Measurements from ENCODE around the gene GALNT9. TPM values are rescaled to one million over a fixed set of nuclear protein-coding genes. Genes with fewer than 3 reads are reported as not detected.
"Not testable (repeated sequence)": the region's sequence is repeated elsewhere in the genome, so short reads cannot be mapped to it uniquely, and the experiment has no call there.

Gene GALNT9
- total and polyA plus RNA-seq, 5 donors from 2014 or later = 0.37 to 0.69 (median 0.64) TPM; not detected in 2

DNA sequence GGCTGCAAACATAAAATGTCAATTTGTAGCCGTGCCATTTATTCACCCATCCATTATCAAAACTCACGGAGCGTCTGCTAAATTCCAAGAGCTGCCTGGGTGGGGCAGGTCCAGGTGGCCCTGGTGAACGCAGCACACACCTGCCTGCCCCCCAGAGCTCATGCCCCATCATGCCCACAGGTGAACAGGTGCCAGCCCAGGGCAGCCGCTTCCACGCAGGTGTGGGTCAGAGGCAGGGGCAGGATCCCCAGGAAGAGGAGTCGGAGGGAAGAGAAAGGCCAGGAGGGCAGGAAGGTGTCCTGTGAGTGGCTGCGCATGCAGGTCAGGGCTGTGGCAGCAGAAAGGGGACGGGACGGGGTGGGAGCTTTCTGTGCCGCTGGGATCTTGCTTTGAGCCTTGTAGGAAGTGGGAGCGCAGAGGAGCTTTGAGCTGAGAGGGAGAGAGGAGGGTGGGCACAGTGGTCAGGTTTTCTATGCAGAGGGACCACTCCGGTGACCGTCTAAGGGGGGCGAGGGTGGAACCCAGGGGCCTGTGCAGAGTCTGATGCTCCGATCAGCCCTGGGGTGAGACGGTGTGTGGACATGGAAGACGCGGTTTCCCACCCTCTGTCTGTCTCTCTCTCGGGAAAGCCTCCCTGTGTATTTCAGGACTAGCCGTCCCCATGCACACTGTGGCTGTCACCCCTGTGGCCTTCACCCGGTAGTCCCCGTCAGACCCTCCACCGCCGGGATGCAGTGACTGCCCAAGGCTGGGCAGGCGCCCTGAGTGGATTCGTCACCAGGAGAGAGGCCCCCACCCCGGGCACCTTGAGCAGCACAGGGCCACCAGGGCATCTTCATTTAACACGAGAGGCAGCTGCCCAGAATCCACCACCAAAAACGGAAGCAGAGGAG, 26.7 kb downstream of the GALNT9 start:
- H3K9me3 Mint-ChIP-seq = peaks cover 0 to 8% (median 0%) of the 10 kb centered on the region in 7 donors
- DNase-seq (no peak), ATAC-seq (ENCODE audit: low read depth in 2 of 2) (no peak)
- H3K36me3 ChIP-seq (ENCODE audit: control insufficient read depth, insufficient read depth, low read length) = no peaks in the 10 kb centered on the region
- H3K27ac Mint-ChIP-seq = no peak overlapping the region
- no peaks in the 10 kb centered on the region for H3K36me3 Mint-ChIP-seq
- no peak overlapping the region for H3K27ac ChIP-seq (ENCODE audit: insufficient read depth, low read length, poor library complexity, severe bottlenecking)
- H3K27me3 Mint-ChIP-seq = no peaks in the 10 kb centered on the region
- no peaks in the 10 kb centered on the region for H3K4me1 Mint-ChIP-seq
- no peaks in the 10 kb centered on the region for H3K9me3 ChIP-seq (ENCODE audit: control insufficient read depth in 2 of 2, low read length in 2 of 2)
- no peaks in the 10 kb centered on the region for H3K27me3 ChIP-seq (ENCODE audit: control insufficient read depth, insufficient read depth, low read length)
- H3K4me1 ChIP-seq (ENCODE audit: control insufficient read depth, insufficient read depth, low read length, poor library complexity, severe bottlenecking) = no peaks in the 10 kb centered on the region
- H3K4me3 ChIP-seq (ENCODE audit: low read depth, low read length) = no peak overlapping the region
- no peak overlapping the region for H3K4me3 Mint-ChIP-seq

DNA sequence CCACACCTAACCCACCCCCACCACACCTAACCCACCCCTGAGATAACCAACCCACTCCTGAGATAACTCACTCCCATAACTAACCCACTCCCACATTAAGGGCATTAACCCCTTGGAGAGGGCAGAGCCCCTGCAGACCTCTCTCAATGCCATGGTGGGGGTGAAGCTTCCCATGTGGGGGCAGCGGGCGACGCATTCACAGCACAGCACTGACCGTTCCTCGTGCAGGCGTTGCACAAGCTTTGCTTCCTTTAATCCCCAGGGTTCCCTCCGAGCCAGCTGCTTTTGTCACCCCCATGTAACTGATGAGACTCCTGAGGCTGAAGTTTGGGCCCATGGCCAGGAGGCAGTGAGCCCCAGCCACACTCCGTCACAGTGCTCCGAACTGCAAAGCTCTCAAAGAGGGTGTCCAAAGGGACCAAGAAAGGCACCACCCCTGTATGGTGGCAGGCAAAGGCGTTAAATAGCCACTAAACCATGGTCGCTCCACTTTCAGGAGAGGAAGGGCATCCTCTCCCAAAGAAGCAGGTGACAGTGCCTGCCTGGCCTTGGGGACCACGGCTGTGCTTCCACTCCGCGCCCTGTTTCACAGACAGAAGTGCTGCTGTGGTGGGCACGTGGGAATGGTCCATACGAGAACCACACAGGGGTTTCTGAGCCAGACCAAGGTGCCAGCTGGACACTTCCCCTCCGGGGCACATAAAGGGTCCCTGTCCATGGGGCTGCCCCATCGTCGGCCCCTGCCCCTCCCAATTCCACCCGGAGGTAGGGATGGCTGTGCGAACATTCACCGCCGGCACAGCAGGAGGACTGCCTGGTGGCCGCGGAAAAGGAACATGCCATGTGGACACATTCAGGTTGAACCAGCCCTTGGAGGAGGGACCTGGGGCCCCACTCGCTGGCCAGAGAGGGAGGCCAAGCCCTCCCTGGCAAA, 28.3 kb downstream of the GALNT9 start:
- H3K36me3 ChIP-seq (ENCODE audit: control insufficient read depth, insufficient read depth, low read length) = no peaks in the 10 kb centered on the region
- Mint-ChIP-seq H3K9me3 (peaks cover 0 to 6% (median 0%) of the 10 kb centered on the region in 7 donors), H3K36me3 (no peaks in the 10 kb centered on the region), H3K27ac (no peak overlapping the region), H3K4me1 (no peaks in the 10 kb centered on the region), H3K27me3 (no peaks in the 10 kb centered on the region), H3K4me3 (no peak overlapping the region)
- H3K9me3 ChIP-seq (ENCODE audit: control insufficient read depth in 2 of 2, low read length in 2 of 2) = no peaks in the 10 kb centered on the region
- no peaks in the 10 kb centered on the region for H3K27me3 ChIP-seq (ENCODE audit: control insufficient read depth, insufficient read depth, low read length)
- DNase-seq (no peak), ATAC-seq (ENCODE audit: low read depth in 2 of 2) (no peak)
- H3K4me1 ChIP-seq (ENCODE audit: control insufficient read depth, insufficient read depth, low read length, poor library complexity, severe bottlenecking) = no peaks in the 10 kb centered on the region
- H3K4me3 ChIP-seq (ENCODE audit: low read depth, low read length) = no peak overlapping the region
- H3K27ac ChIP-seq (ENCODE audit: insufficient read depth, low read length, poor library complexity, severe bottlenecking) = no peak overlapping the region

DNA sequence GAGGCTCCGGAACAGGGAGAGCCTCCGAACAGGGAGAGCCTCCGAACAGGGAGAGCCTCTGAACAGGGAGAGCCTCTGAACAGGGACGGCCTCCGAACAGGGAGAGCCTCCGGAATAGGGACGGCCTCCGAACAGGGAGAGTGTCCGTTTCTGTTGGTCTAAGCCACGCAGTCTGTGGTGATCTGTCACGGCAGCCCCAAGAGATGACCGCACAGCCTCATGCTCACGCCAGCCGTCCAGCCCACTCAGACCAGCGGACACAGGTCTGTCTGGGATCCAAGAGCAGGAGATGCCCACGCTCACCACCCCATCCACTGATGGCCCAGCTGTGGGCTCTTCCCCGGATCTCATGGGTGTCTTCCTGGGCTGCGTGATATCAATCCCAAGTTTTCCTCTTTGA, 33.3 kb downstream of the GALNT9 start:
- Histone ChIP-seq H3K9me3 (ENCODE audit: control insufficient read depth in 2 of 2, low read length in 2 of 2) (no peaks in the 10 kb centered on the region), H3K27me3 (ENCODE audit: control insufficient read depth, insufficient read depth, low read length) (no peaks in the 10 kb centered on the region), H3K4me3 (ENCODE audit: low read depth, low read length) (no peak overlapping the region), H3K27ac (ENCODE audit: insufficient read depth, low read length, poor library complexity, severe bottlenecking) (no peak overlapping the region), H3K36me3 (ENCODE audit: control insufficient read depth, insufficient read depth, low read length) (no peaks in the 10 kb centered on the region), H3K4me1 (ENCODE audit: control insufficient read depth, insufficient read depth, low read length, poor library complexity, severe bottlenecking) (no peaks in the 10 kb centered on the region)
- H3K27ac Mint-ChIP-seq = no peak overlapping the region
- no peaks in the 10 kb centered on the region for H3K36me3 Mint-ChIP-seq
- H3K4me3 Mint-ChIP-seq = no peak overlapping the region
- H3K27me3 Mint-ChIP-seq = no peaks in the 10 kb centered on the region
- ATAC-seq (ENCODE audit: low read depth in 2 of 2) (no peak), DNase-seq (no peak)
- H3K9me3 Mint-ChIP-seq = peaks cover 0 to 3% (median 0%) of the 10 kb centered on the region in 7 donors
- H3K4me1 Mint-ChIP-seq = no peaks in the 10 kb centered on the region

DNA sequence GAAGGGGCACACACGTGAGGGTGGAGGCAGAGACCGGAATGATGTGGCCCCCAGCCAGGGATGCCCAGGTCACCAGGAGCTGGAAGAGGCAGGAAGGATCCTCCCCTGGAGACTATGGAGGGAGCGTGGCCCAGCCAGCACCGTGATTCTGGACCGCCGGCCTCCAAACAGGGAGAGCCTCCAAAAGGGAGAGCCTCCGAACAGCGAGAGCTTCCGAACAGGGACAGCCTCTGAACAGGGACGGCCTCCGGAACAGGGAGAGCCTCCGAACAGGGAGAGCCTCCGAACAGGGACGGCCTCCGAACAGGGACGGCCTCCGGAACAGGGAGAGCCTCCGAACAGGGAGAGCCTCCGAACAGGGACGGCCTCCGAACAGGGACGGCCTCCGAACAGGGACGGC, 33.8 kb downstream of the GALNT9 start:
- not testable (repeated sequence) for H3K27ac ChIP-seq (ENCODE audit: insufficient read depth, low read length, poor library complexity, severe bottlenecking); H3K4me3 ChIP-seq (ENCODE audit: low read depth, low read length); H3K36me3 Mint-ChIP-seq; H3K27ac Mint-ChIP-seq; H3K36me3 ChIP-seq (ENCODE audit: control insufficient read depth, insufficient read depth, low read length); H3K4me1 Mint-ChIP-seq; H3K4me3 Mint-ChIP-seq; H3K27me3 Mint-ChIP-seq; ATAC-seq (ENCODE audit: low read depth in 2 of 2); H3K9me3 Mint-ChIP-seq; H3K27me3 ChIP-seq (ENCODE audit: control insufficient read depth, insufficient read depth, low read length); H3K9me3 ChIP-seq (ENCODE audit: control insufficient read depth in 2 of 2, low read length in 2 of 2); H3K4me1 ChIP-seq (ENCODE audit: control insufficient read depth, insufficient read depth, low read length, poor library complexity, severe bottlenecking); DNase-seq

DNA sequence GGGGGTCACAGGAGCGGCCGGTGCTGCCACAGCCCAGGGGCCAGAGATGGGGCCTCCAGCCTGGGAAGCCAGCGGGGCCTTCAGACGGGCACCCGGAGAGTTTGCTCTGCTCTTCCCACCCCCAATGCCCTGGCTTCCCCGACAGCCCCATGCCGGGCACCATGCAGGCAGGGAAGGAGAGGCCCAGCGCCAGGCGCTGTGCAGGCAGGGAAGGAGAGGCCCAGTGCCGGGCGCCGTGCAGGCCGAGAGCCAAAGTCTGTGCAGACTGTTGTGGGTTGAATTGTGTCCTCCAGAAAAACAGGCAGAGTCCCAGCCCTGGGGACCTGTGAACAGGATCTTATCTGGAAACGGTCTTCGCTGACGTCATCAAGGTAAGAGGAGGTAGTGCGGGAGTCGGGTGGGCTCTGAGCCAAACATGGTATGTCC, 34.3 kb downstream of the GALNT9 start:
- no peaks in the 10 kb centered on the region for H3K36me3 Mint-ChIP-seq
- Histone ChIP-seq H3K27me3 (ENCODE audit: control insufficient read depth, insufficient read depth, low read length) (no peaks in the 10 kb centered on the region), H3K4me3 (ENCODE audit: low read depth, low read length) (no peak overlapping the region), H3K27ac (ENCODE audit: insufficient read depth, low read length, poor library complexity, severe bottlenecking) (no peak overlapping the region), H3K9me3 (ENCODE audit: control insufficient read depth in 2 of 2, low read length in 2 of 2) (no peaks in the 10 kb centered on the region), H3K4me1 (ENCODE audit: control insufficient read depth, insufficient read depth, low read length, poor library complexity, severe bottlenecking) (no peaks in the 10 kb centered on the region), H3K36me3 (ENCODE audit: control insufficient read depth, insufficient read depth, low read length) (no peaks in the 10 kb centered on the region)
- H3K27ac Mint-ChIP-seq = no peak overlapping the region
- H3K4me3 Mint-ChIP-seq = no peak overlapping the region
- ATAC-seq (ENCODE audit: low read depth in 2 of 2) = no peak
- no peaks in the 10 kb centered on the region for H3K4me1 Mint-ChIP-seq
- DNase-seq = no peak
- no peaks in the 10 kb centered on the region for H3K27me3 Mint-ChIP-seq
- H3K9me3 Mint-ChIP-seq = peaks cover 0 to 3% (median 0%) of the 10 kb centered on the region in 7 donors

DNA sequence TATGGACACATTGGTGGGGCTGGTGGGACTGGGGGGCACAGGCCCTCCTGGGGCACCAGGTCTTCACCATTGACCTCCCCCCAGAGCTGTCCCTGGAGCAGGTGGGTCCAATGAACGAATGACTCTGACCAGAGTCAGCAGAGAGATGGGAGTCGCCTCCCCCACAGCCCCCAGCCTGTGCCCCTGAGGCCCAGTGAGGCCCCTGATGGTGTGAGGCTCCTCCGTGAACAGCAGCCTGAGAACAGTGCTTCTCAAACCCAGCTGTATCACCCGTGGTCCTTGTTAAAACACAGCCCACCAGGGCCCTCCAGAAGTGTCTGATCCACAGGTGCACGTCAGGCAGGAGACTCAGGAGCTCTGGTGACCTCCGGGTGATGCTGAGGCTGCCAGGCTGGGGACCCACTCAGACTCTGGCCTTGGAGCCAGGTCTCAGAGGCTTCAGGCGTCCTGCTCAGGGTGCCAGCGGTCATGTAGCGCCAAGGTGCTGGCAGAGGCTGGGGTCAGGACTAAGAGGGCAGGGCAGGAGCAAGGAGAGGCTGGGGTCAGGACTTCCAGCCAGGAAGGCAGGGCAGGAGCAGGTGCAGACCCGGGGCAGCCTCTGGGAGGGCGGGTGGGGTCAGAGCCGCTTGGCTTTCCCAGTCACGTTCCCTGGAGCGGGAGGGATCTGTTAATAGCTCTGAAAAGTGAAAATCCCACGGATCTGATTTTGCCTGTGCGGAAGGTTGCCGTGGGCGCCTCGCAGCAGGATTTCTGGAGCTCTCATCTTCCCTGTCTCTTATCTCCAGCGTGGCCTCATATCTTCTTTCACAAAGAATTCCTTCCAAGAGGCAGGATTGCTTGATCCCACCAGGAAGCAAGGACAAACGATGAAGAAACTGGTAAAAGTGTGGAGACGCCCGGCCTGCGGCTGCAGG, 35.0 kb downstream of the GALNT9 start:
- Mint-ChIP-seq H3K27me3 (no peaks in the 10 kb centered on the region), H3K27ac (no peak overlapping the region), H3K9me3 (peaks cover 0 to 3% (median 0%) of the 10 kb centered on the region in 7 donors), H3K36me3 (no peaks in the 10 kb centered on the region), H3K4me3 (no peak overlapping the region), H3K4me1 (no peaks in the 10 kb centered on the region)
- no peaks in the 10 kb centered on the region for H3K27me3 ChIP-seq (ENCODE audit: control insufficient read depth, insufficient read depth, low read length)
- no peaks in the 10 kb centered on the region for H3K36me3 ChIP-seq (ENCODE audit: control insufficient read depth, insufficient read depth, low read length)
- no peak for DNase-seq
- H3K4me3 ChIP-seq (ENCODE audit: low read depth, low read length) = no peak overlapping the region
- H3K27ac ChIP-seq (ENCODE audit: insufficient read depth, low read length, poor library complexity, severe bottlenecking) = no peak overlapping the region
- no peaks in the 10 kb centered on the region for H3K4me1 ChIP-seq (ENCODE audit: control insufficient read depth, insufficient read depth, low read length, poor library complexity, severe bottlenecking)
- ATAC-seq (ENCODE audit: low read depth in 2 of 2) = no peak
- H3K9me3 ChIP-seq (ENCODE audit: control insufficient read depth in 2 of 2, low read length in 2 of 2) = no peaks in the 10 kb centered on the region
